ENCODE data around the gene ABLIM2.

Gene ABLIM2

GRCh38 chr4:7947927-7948326, 210.7 kb downstream of the ABLIM2 start:
- TF ChIP-seq CTCF (IDR thresholded peaks at IDR 0.05), result no peak

DNA sequence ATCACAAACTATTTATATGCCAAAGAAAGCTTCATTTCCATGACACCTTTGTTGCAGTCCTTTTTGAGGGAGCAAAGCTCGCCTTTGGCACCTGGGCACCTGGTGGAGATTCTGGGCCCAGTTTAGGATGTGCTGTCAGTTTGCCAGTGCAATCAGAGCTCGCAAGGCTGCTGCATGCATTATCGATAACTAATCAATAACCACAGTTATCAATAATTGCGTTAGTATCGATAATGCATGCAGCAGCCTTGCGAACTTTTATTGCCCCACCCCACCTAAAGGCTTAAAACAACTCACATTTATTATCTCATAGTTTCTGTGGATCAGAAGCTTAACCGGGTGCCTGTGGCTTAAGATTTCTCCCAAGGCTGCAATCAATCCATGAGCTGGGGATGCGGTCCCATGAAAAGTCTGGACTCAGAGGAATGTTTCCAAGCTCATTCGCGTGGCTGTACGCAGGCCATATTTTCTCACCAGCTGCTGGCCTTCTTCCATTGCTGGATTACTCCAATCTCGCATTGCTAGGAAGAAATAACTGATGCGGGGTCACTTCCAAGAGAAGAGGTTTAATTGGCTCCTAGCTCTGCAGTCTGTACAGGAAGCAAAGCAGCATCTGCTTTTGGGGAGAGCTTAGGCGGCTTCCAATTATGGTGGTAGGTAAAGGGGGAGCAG, 212.8 kb downstream of the ABLIM2 start:
- no peak for TF ChIP-seq CTCF (IDR thresholded peaks at IDR 0.05)

GRCh38 chr4:7944599-7945220, 213.9 kb downstream of the ABLIM2 start:
- TF ChIP-seq CTCF (IDR thresholded peaks at IDR 0.05), result no peak

DNA sequence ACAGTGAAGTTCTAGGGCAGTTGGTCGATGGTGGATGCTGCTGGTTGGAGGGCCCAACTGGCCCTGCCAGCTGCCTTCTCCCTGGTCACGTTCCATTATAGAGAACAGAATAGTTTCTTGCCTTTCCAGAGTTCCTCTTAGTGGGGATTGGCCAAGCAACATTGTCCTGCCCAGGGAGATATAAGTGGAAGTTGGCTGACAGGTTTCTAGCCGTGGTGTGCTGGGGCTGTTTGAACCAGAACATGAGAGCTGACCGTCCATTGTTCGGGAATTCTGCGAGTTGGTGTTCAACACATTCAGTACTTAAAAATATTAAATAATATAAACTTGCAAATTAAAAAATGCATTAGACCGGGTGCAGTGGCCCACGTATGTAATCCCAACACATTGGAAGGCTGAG, 215.4 kb downstream of the ABLIM2 start:
- no peak for TF ChIP-seq CTCF (IDR thresholded peaks at IDR 0.05)

GRCh38 chr4:7941965-7942496, 216.6 kb downstream of the ABLIM2 start:
- no peak for TF ChIP-seq CTCF (IDR thresholded peaks at IDR 0.05)

GRCh38 chr4:7941111-7941964, 217.3 kb downstream of the ABLIM2 start:
- TF ChIP-seq CTCF (IDR thresholded peaks at IDR 0.05), result no peak

DNA sequence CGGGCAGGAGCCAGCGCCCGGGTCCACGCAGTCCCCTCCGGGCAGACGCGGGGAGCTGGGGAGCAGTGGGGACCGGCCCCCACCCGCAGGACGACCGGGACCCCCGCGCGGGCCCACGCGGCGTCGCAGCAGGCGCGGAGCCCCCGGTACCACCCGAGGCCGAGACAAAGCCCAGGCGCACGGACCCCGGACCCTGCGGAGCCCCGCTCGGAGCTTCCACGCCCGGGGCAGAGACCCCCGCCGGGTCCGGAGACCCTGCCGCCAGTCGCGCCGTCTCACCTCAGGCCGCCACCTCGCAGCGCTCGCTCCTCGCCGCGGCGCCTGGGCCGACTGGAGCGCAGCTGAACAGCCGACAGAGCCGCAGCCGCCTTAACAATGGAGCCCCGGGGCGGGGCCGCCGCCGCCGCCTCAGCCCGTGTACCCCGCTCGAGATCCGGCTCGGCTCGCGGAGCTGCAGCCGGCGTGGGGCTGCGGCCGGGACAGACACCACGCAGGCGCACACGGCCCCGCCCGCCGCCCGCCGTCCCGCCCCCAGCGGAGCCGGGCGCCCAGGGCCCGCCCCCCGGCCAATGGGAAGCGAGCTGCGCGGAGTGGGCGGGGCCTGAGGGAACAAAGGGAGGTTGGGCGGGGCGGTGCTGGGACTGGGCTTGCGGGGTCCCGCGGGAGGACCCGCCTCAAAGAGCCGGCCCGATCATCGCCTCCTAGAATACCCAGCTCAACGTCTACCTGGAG, 219.1 kb downstream of the ABLIM2 start, which contains the start of gene AFAP1:
Gene AFAP1, minus strand, starts transcription at position 485 of the 732 bp plus-strand sequence. CDS start 67,783 bp downstream, outside the sequence.
- TF ChIP-seq CTCF (IDR thresholded peaks at IDR 0.05), result no peak
